ENCODE measurements around the gene MLX. TPM values are rescaled to one million over a fixed set of nuclear protein-coding genes. Genes with fewer than 3 reads are reported as not detected.
"Not testable (repeated sequence)": the region's sequence is repeated elsewhere in the genome, so short reads cannot be mapped to it uniquely, and the experiment has no call there.

The MLX gene
- total RNA-seq, 1 donor from 2014 or later = 24.5 TPM

- DNase-seq = no peak
These were observed 13.1 kb downstream of the MLX start for GRCh38 chr17:42579794-42580551.

GRCh38 chr17:42581744-42582270, 14.9 kb downstream of the MLX start:
- DNase-seq = no peak

GRCh38 chr17:42584880-42585279, 18.0 kb downstream of the MLX start:
- no peak for DNase-seq

GRCh38 chr17:42585353-42585752, 18.5 kb downstream of the MLX start:
- no peak for DNase-seq

- DNase-seq = no peak
These were observed 19.8 kb downstream of the MLX start for GRCh38 chr17:42586514-42587230.

- no peak for DNase-seq
These were observed 24.0 kb downstream of the MLX start for GRCh38 chr17:42590886-42591285.

GRCh38 chr17:42591411-42591810, 24.5 kb downstream of the MLX start:
- DNase-seq = no peak

- no peak for DNase-seq
These were observed 29.5 kb downstream of the MLX start for GRCh38 chr17:42596386-42596785.

GRCh38 chr17:42598905-42599304, 32.0 kb downstream of the MLX start:
- no peak for DNase-seq

- no peak for DNase-seq
These were observed 36.4 kb downstream of the MLX start for GRCh38 chr17:42603318-42603717.

GRCh38 chr17:42607769-42608168, 40.9 kb downstream of the MLX start:
- no peak for DNase-seq

GRCh38 chr17:42608305-42609181, 41.6 kb downstream of the MLX start:
- no peak for DNase-seq

- peak; percentile 99 for DNase-seq
These were observed 42.4 kb downstream of the MLX start, which contains the start of the genes RETREG3 and TUBG1 for GRCh38 chr17:42609182-42609813. RETREG3 (minus strand) TSS chr17:42609374; CDS start chr17:42609324, 50 bp downstream. TUBG1 (plus strand) TSS chr17:42609683; CDS start chr17:42609738, 55 bp downstream.

GRCh38 chr17:42609814-42610801, 43.2 kb downstream of the MLX start:
- DNase-seq = not testable (repeated sequence)

- no peak for DNase-seq
These were observed 45.1 kb downstream of the MLX start for GRCh38 chr17:42612013-42612412.

- no peak for DNase-seq
These were observed 46.9 kb downstream of the MLX start for GRCh38 chr17:42613699-42614295.

- DNase-seq = no peak
These were observed 51.1 kb downstream of the MLX start for GRCh38 chr17:42617956-42618431.

- DNase-seq = peak; percentile 7
These were observed 51.7 kb downstream of the MLX start for GRCh38 chr17:42618442-42619150.

- DNase-seq = not testable (repeated sequence)
These were observed 55.1 kb downstream of the MLX start for GRCh38 chr17:42621987-42622386.

All from skin of body (tissue), 2 donors.